Activated B cell treated with CpG ODN at 0.5 μM for 24 hours (primary cell): Measurements from ENCODE around the gene GPS2. TPM values are rescaled to one million over a fixed set of nuclear protein-coding genes. Genes with fewer than 3 reads are reported as not detected.

ENCODE experiments used
- ATAC-seq: fragments of 200-7000 bp; cut with Tn5 transposase; one replicate; pipeline ENCODE4 v1.10.0; 2021; ENCODE audit warnings: low read depth, mild to moderate bottlenecking, moderate library complexity
- CTCF ChIA-PET: fragments of 350-600 bp; sonication (Branson Sonifier 250); formaldehyde crosslinking; loops from one replicate; lab custom pipeline; 2021; ENCODE audit warnings: antibody characterized with exemption; lab: Charles Lee
- POLR2A ChIA-PET: fragments of 350-600 bp; sonication (Branson Sonifier 250); formaldehyde crosslinking; loops from one replicate; lab custom pipeline; 2021; ENCODE audit warnings: antibody characterized with exemption; lab: Charles Lee
- DNase-seq: peaks from one replicate; pipeline ENCODE4 v3.0.0; 2022
- H3K27ac Mint-ChIP-seq: one replicate; pipeline ENCODE4 v1.8.0; 2020; ENCODE audit warnings: mixed read lengths
- H3K27me3 Mint-ChIP-seq: one replicate; pipeline ENCODE4 v1.8.0; 2021; ENCODE audit warnings: mixed read lengths
- H3K36me3 Mint-ChIP-seq: one replicate; pipeline ENCODE4 v1.8.0; 2021; ENCODE audit warnings: low read depth, mixed read lengths
- H3K4me1 Mint-ChIP-seq: one replicate; pipeline ENCODE4 v1.8.0; 2021; ENCODE audit warnings: mixed read lengths
- H3K4me3 Mint-ChIP-seq: one replicate; pipeline ENCODE4 v1.8.0; 2020; ENCODE audit warnings: mild to moderate bottlenecking, mixed read lengths
- H3K9me3 Mint-ChIP-seq: one replicate; pipeline ENCODE4 v1.8.0; 2020; ENCODE audit warnings: mixed read lengths
- CTCF ChIP-seq: fragments of 200-600 bp; IDR thresholded peaks from one replicate; pipeline ENCODE4 v1.8.0; 2022; ENCODE audit warnings: antibody characterized with exemption, mild to moderate bottlenecking
- intact Hi-C: fragments of 100-400 bp; cut with micrococcal nuclease; formaldehyde crosslinking; loops from one replicate; pipeline ENCODE4 v1.15.1; 2024
- total RNA-seq: library from RNA; stranded (reverse); gene quantifications from 2 replicates; pipeline ENCODE4 v1.2.3, GENCODE V29; 2022

GPS2 gene
- total RNA-seq, 1 donor from 2014 or later, result 105 TPM

GRCh38 chr17:7347630-7348477 lies 32.7 kb upstream of the GPS2 start:
- no peak overlapping the region for H3K4me3 Mint-ChIP-seq
- intact Hi-C loops, result no loop called here

GRCh38 chr17:7346761-7347614 lies 31.8 kb upstream of the GPS2 start:
- Mint-ChIP-seq H3K27me3 (no peaks in the 10 kb centered on the region), H3K36me3 (peaks cover 53% of the 10 kb centered on the region), H3K9me3 (no peaks in the 10 kb centered on the region), H3K4me1 (peaks cover 19% of the 10 kb centered on the region), H3K4me3 (no peak overlapping the region), H3K27ac (no peak overlapping the region)
- CTCF ChIA-PET, result interaction anchor here (0.8 to 3.9 kb wide), 5 partner anchors 11 to 334 kb away, joined by 3 to 21 read pairs (median 3); partner anchors contain the start of genes ACAP1, NEURL4 and RNASEK
- POLR2A ChIA-PET, result interaction anchor here (1.2 to 2.9 kb wide), 2 partner anchors 11 to 18 kb away, joined by 3 to 16 read pairs; partner anchors contain the start of genes ACAP1 and NEURL4
- intact Hi-C loops, result no loop called here
- no peak for DNase-seq
- ATAC-seq, result no peak
- no peak for TF ChIP-seq CTCF

More at GRCh38 chr17:7347630-7348477, 32.7 kb upstream of the GPS2 start:
- ChIA-PET CTCF (interaction anchor here (1.2 to 1.3 kb wide), 2 partner anchors 23 to 26 kb away, joined by 3 read pairs; no protein-coding TSS in a partner anchor), POLR2A (interaction anchor here (1.0 to 5.1 kb wide), 3 partner anchors 11 to 67 kb away, joined by 3 to 48 read pairs (median 5); partner anchors contain the start of genes ACAP1 and NEURL4)
- no peak for DNase-seq
- TF ChIP-seq CTCF, result no peak
- no peak for ATAC-seq
- H3K27me3 Mint-ChIP-seq, result no peaks in the 10 kb centered on the region
- no peaks in the 10 kb centered on the region for H3K9me3 Mint-ChIP-seq
- peaks cover 25% of the 10 kb centered on the region for H3K4me1 Mint-ChIP-seq
- H3K27ac Mint-ChIP-seq, result peak overlapping the region; percentile 24
- peaks cover 49% of the 10 kb centered on the region for H3K36me3 Mint-ChIP-seq

- no peak for DNase-seq
- Mint-ChIP-seq H3K4me3 (no peak overlapping the region), H3K27me3 (no peaks in the 10 kb centered on the region), H3K36me3 (peaks cover 63% of the 10 kb centered on the region), H3K9me3 (no peaks in the 10 kb centered on the region), H3K4me1 (peaks cover 7% of the 10 kb centered on the region), H3K27ac (peak overlapping the region; percentile 72)
- ChIA-PET POLR2A (interaction anchor here (0.5 to 1.4 kb wide), 2 partner anchors 14 to 141 kb away, joined by 3 to 4 read pairs; partner anchors contain the start of genes NEURL4 and POLR2A), CTCF (interaction anchor here (1.1 to 3.9 kb wide), 2 partner anchors 14 to 297 kb away, joined by 4 to 19 read pairs; partner anchors contain the start of gene NEURL4)
- intact Hi-C loops, result no loop called here
- TF ChIP-seq CTCF, result no peak
- ATAC-seq, result no peak
Measured at GRCh38 chr17:7343250-7343649, 28.1 kb upstream of the GPS2 start.

- Mint-ChIP-seq H3K36me3 (peaks cover 60% of the 10 kb centered on the region), H3K27ac (peak overlapping the region; percentile 25), H3K9me3 (no peaks in the 10 kb centered on the region), H3K4me3 (no peak overlapping the region), H3K27me3 (no peaks in the 10 kb centered on the region), H3K4me1 (peaks cover 19% of the 10 kb centered on the region)
- ATAC-seq, result no peak
- intact Hi-C loops, result no loop called here
- DNase-seq, result no peak
- no peak for TF ChIP-seq CTCF
- POLR2A ChIA-PET, result no interaction called here
- CTCF ChIA-PET, result no interaction called here
Measured at GRCh38 chr17:7341842-7342241, 26.7 kb upstream of the GPS2 start.
